LNCaP clone FGC (cell line): ENCODE data around the gene PYCARD.

Experiments
- DNase-seq: peaks from one replicate; pipeline ENCODE4 v3.0.0-alpha.2; 2011; ENCODE audit warnings: low read depth
- H3K4me3 ChIP-seq: 2 replicates; pipeline ENCODE4 v1.5.1; 2011; ENCODE audit warnings: mild to moderate bottlenecking, low read depth, low read length, control low read depth
- CTCF ChIP-seq: IDR thresholded peaks from 2 replicates; pipeline ENCODE4 v1.5.1; 2012; ENCODE audit warnings: mild to moderate bottlenecking; ENCODE audit not compliant: control insufficient read depth, insufficient read depth; ENCODE audit errors: extremely low read depth

The PYCARD gene

GRCh38 chr16:31191697-31192428 is 10.7 kb downstream of the PYCARD start:
- DNase-seq: no peak

DNA sequence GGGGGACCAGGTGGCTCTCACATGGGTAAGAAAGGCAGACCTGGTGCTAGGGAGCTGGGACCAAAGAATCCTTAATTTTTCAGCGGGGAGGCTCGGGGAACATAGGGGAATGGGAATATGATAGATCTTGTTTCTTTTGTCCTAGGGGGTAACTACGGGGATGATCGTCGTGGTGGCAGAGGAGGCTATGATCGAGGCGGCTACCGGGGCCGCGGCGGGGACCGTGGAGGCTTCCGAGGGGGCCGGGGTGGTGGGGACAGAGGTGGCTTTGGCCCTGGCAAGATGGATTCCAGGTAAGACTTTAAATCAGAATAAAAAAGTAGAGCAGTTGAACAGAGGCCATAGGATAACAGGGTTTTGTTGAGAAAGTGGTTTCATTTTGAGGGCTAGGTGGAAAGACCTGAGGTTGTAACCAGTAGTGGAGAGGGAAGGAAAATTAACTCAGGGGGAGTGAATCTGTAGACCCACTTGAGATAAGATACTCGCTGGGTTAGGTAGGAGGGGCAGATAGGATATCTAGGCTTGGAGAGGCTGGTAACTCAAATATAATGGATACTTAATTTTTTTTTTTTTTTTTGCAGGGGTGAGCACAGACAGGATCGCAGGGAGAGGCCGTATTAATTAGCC is 11.6 kb downstream of the PYCARD start:
- no peak overlapping the region for H3K4me3 ChIP-seq
- TF ChIP-seq CTCF: no peak
- no peak for DNase-seq

More at GRCh38 chr16:31191697-31192428, 10.7 kb downstream of the PYCARD start:
- TF ChIP-seq CTCF: no peak
- H3K4me3 ChIP-seq: no peak overlapping the region

DNA sequence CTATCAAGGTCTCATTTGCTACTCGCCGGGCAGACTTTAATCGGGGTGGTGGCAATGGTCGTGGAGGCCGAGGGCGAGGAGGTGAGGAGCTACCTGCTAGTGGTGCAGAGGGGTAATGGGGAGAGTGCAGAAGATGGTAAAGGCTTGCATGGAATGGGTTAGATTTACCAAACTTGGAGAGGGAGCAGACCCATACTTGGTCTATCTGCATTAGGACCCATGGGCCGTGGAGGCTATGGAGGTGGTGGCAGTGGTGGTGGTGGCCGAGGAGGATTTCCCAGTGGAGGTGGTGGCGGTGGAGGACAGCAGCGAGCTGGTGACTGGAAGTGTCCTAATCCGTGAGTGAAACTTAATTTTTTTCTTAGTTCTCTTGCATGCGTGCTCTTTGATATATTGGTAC is 12.5 kb downstream of the PYCARD start:
- DNase-seq: no peak
- no peak overlapping the region for H3K4me3 ChIP-seq
- no peak for TF ChIP-seq CTCF

GRCh38 chr16:31189412-31189778 is 13.2 kb downstream of the PYCARD start:
- no peak for TF ChIP-seq CTCF
- no peak for DNase-seq
- no peak overlapping the region for H3K4me3 ChIP-seq

DNA sequence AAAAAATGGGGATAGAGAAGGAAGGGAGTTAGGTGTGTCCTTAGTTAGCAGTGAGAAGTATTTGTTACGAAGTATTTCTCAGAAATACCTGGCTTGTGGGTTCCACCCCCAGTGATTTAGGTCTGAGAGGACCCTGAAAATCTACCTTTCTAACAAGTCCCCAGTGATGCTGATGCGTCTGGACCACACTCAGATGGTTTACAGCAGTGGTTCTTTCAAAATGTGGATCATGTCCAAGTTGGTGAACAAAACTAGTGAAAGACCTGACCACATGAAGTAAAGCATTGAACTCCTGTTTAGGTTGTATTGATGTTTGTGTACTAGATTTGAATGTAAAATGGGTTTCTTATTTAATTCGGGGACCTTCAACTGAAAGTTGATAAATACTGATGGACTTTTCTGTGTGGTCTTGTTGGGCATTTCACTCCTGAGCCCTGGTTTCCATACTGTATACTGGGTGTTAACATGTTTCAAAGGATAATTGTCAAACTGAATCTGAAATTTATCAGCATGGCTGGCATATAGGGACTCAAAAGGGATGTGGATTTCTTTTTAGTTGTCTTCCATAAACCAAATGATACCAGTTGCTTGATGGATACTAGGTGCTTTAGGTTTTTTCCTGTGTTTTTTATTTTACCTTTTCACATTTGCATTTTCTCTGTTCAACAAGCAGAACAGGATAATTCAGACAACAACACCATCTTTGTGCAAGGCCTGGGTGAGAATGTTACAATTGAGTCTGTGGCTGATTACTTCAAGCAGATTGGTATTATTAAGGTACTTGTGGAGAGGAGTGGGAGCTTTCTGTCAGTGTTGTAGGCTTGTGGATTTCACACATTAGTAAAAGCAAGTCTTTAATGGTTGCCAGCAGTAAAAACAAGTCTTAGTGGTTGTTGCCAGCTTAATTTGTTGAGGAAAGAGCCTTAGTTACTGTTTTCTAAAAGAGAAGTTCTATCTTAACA is 13.8 kb downstream of the PYCARD start:
- no peak for TF ChIP-seq CTCF
- no peak overlapping the region for H3K4me3 ChIP-seq

DNA sequence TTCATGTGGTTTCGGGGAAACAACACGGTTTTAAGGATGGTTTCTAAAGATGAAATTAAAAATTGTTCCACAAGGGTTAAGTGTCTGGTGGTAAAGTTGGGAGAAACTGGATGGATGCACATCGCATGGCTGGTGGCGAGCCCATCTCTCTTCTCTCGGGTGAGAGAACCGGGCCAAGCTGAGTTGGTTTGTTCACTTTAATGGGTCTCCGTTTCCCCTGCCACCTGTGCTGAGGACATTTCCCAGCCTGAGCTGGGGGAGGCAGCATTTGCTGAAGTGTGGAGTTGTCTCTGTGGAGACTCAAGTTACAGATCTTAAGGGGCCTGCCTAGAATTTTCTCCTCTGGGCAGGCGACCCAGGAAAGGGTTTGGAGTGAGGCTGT is 14.8 kb downstream of the PYCARD start:
- TF ChIP-seq CTCF: no peak
- no peak for DNase-seq
- no peak overlapping the region for H3K4me3 ChIP-seq

More for the DNA sequence above, 13.8 kb downstream of the PYCARD start:
- no peak for DNase-seq
